ENCODE data around the gene REEP2.

Gene REEP2

GRCh38 chr5:138495351-138495750 is 56.5 kb downstream of the REEP2 start:
- in situ Hi-C loops (cut with HindIII; ENCODE audit: low sequenced_read_pairs), result no loop called here
